Right cardiac atrium (tissue), 5 donors: ENCODE results near the gene ZNF420. TPM values are rescaled to one million over a fixed set of nuclear protein-coding genes. Genes with fewer than 3 reads are reported as not detected.
"Not testable (repeated sequence)": the region's sequence is repeated elsewhere in the genome, so short reads cannot be mapped to it uniquely, and the experiment has no call there.

Experiments used
- ATAC-seq, 2 donors: fragments of 200-7000 bp; cut with Tn5 transposase; one replicate each; pipeline versions ENCODE4 v1.8.0 to v1.9.1; 2020; ENCODE audit warnings: moderate library complexity in 2 of 2, mild to moderate bottlenecking in 1 of 2
- DNase-seq, 3 donors: peaks; one replicate each; pipeline ENCODE4 v3.0.0-alpha.2; 2020
- H3K27ac ChIP-seq: one replicate; pipeline ENCODE4 v1.5.1; 2013; ENCODE audit warnings: mild to moderate bottlenecking, low read length, control low read depth, moderate library complexity
- H3K27me3 ChIP-seq: one replicate; pipeline ENCODE4 v1.6.1; 2013; ENCODE audit not compliant: control insufficient read depth, insufficient read depth
- H3K4me1 ChIP-seq: one replicate; pipeline ENCODE4 v1.6.1; 2013; ENCODE audit warnings: low read length; ENCODE audit not compliant: control insufficient read depth, insufficient read depth
- H3K4me3 ChIP-seq: one replicate; pipeline ENCODE4 v1.5.1; 2013; ENCODE audit warnings: low read length, control low read depth
- H3K9me3 ChIP-seq: one replicate; pipeline ENCODE4 v1.6.1; 2013; ENCODE audit warnings: low read length; ENCODE audit not compliant: control insufficient read depth
- WGBS: extraction: QIAGEN DNeasy Blood & Tissue Kit; methylation state at CpG from one replicate; pipeline ENCODE4 v1.1.7; 2013; 5-methylcytosine and 5-hydroxymethylcytosine counted together
- intact Hi-C, 4 donors: fragments of 100-400 bp; cut with DNase I; formaldehyde crosslinking; loops; one replicate each; pipeline versions ENCODE4 v1.11.0 to v1.14.0; 2022 to 2023
- long read RNA-seq, 4 donors: library from polyadenylated mRNA; unstranded; transcript quantifications; one replicate each; pipeline ENCODE4 v2.0.0, GENCODE V29; 2020 to 2021
- polyA plus RNA-seq: library from polyadenylated mRNA; stranded (reverse); fragments of 200-250 nt; gene quantifications from one replicate; pipeline ENCODE4 v1.2.3, GENCODE V29; 2013
- total RNA-seq, 4 donors: library from RNA; stranded (reverse); fragmentation: NEBNext Ultra II Directional; extraction: Animal tissue kit (Norgen Biotek cat#: 25700); gene quantifications; one replicate each; pipeline ENCODE4 v1.2.1, GENCODE V29; 2021
- donor health status: healthy with polysubstance abuse.
- donor health status: DM: no; HTN: yes; CAD: no.
- donor health status: DM: no; HTN: no; CAD: no.
- donor health status: DM: no; HTN: yes; CAD: no; lungs with severe emphysema.
- donor health status: DM: yes; HTN: yes; CAD: no.

ZNF420 gene
- total RNA-seq: 10 to 100 TPM in 2 of 4 donors, 1 to 10 TPM in 2; 8.7 to 11.9 (median 9.9) TPM
- 4.5 TPM for polyA plus RNA-seq
- long read RNA-seq, donor 1, transcript ZNF420-202 (5 exons, 3,535 nt): major isoform, 5 of 24 reads
- long read RNA-seq, donor 1, partial matches to known transcripts: 0 of 24 reads
- long read RNA-seq, donor 1, other reads (novel, unspliced or antisense): 19 of 24 reads
- long read RNA-seq, donor 2, partial matches to known transcripts: 1 of 8 reads
- long read RNA-seq, donor 2, other reads (novel, unspliced or antisense): 5 of 8 reads
- long read RNA-seq, donor 3, transcript ZNF420-202 (5 exons, 3,535 nt): major isoform, 20 of 45 reads
- long read RNA-seq, donor 3, partial matches to known transcripts: 7 of 45 reads
- long read RNA-seq, donor 3, other reads (novel, unspliced or antisense): 18 of 45 reads
- long read RNA-seq, donor 4, partial matches to known transcripts: 0 of 8 reads
- long read RNA-seq, donor 4, other reads (novel, unspliced or antisense): 6 of 8 reads

DNA sequence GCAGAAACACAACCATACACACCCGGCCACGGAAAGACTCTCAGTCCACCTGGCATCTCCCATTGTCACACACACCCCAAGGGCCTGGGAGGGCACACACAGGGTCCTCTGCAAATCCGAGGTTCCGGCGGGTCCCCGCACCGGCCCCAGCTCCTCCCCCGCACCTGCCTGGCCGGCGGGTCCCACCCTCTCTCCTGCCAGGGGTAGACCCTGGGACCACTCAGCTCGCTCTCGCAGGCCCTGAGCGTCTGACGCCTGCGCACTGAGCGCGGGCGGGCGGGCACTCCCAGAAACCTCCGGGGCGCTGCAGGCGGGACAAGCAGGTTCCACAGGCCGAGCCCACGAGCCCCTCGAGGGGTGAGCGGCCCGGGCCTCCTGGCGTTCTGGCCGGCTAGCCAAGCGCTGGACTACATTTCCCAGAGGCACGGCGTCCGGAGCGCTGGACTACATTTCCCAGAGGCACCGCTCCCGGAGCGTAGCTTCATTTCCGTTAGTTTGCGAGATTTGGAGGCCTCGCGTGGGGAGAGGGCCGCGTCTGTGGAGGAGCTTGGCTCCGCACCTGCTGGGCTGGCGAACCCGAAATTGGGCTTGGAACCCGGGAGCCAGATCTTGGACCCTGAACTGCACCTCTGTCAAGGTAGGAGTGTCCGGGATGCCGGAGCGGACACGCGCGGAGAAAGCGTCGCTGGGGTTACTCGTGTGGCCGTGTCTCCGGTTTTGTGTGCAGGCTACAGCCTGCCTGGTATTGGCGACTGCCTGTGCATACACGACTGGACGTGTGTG lies at the start of gene ZNF420:
Gene ZNF420, plus strand, starts transcription at position 500 of the 783 bp plus-strand sequence. CDS start 10,686 bp downstream, outside the sequence.
- intact Hi-C loops: no loop called here
- peak within 1 kb of the TSS; percentile 69 for H3K4me3 ChIP-seq
- DNase-seq (peak; percentile 95 to 98 (median 97)), ATAC-seq (peak; percentile 99 to 100)
- H3K27me3 ChIP-seq: no peaks in the 10 kb centered on the region
- WGBS: under 1% methylated on average over 61 of the region's 61 CpGs
- no peaks in the 10 kb centered on the region for H3K9me3 ChIP-seq
- peak within 1 kb of the TSS; percentile 54 for H3K27ac ChIP-seq
- H3K4me1 ChIP-seq: peaks cover 3% of the 10 kb centered on the region

- Histone ChIP-seq H3K9me3 (no peaks in the 10 kb centered on the region), H3K4me3 (no peak overlapping the region), H3K4me1 (no peaks in the 10 kb centered on the region), H3K27me3 (no peaks in the 10 kb centered on the region), H3K27ac (no peak overlapping the region)
- DNase-seq: no peak
- no peak for ATAC-seq
- 39% methylated on average over 1 of the region's 1 CpG for whole genome bisulfite sequencing
- intact Hi-C loops: no loop called here
Observed at GRCh38 chr19:37045140-37045539, 33.1 kb upstream of the ZNF420 start.

DNA sequence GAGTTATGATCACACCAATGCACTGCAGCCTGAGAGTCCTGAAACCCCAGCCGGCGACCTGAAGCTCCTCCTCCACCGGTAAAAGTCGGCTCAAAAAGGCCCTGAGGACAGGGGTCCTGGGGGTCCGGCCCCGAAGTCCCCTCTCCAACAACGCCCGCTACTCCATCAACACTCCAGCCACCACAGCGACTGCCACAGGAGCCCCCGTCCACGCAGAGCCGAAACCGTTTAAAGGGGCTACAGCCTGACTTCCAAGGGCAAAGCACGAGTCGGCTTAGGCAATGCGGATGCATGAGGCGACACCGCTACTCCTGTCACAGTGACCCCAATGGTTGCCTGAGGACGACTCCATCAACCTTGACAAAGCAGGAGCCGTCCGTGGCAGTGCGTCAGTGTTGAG lies 22.9 kb upstream of the ZNF420 start:
- H3K9me3 ChIP-seq: no peaks in the 10 kb centered on the region
- no peaks in the 10 kb centered on the region for H3K4me1 ChIP-seq
- DNase-seq (no peak), ATAC-seq (no peak)
- intact Hi-C loops: no loop called here
- 96% methylated on average over 22 of the region's 22 CpGs for WGBS
- H3K27ac ChIP-seq: no peak overlapping the region
- no peak overlapping the region for H3K4me3 ChIP-seq
- no peaks in the 10 kb centered on the region for H3K27me3 ChIP-seq

GRCh38 chr19:37056776-37057175 lies 21.5 kb upstream of the ZNF420 start:
- no peaks in the 10 kb centered on the region for H3K9me3 ChIP-seq
- no peak overlapping the region for H3K4me3 ChIP-seq
- intact Hi-C loops: no loop called here
- H3K27me3 ChIP-seq: no peaks in the 10 kb centered on the region
- H3K4me1 ChIP-seq: no peaks in the 10 kb centered on the region
- ATAC-seq (no peak), DNase-seq (no peak)
- H3K27ac ChIP-seq: no peak overlapping the region
- WGBS: 94% methylated on average over 24 of the region's 24 CpGs

GRCh38 chr19:37059142-37059541 lies 19.1 kb upstream of the ZNF420 start:
- H3K9me3 ChIP-seq: no peaks in the 10 kb centered on the region
- 49% methylated on average over 39 of the region's 39 CpGs for WGBS

GRCh38 chr19:37064886-37065285 lies 13.3 kb upstream of the ZNF420 start:
- H3K27ac ChIP-seq, H3K9me3 ChIP-seq, H3K4me3 ChIP-seq, H3K27me3 ChIP-seq, intact Hi-C loops, DNase-seq, H3K4me1 ChIP-seq, ATAC-seq: not testable (repeated sequence)
- 87% methylated on average over 4 of the region's 4 CpGs for WGBS

More at GRCh38 chr19:37059142-37059541, 19.1 kb upstream of the ZNF420 start:
- H3K4me1 ChIP-seq: no peaks in the 10 kb centered on the region
- intact Hi-C loops: no loop called here
- no peak overlapping the region for H3K4me3 ChIP-seq
- H3K27me3 ChIP-seq: no peaks in the 10 kb centered on the region
- no peak overlapping the region for H3K27ac ChIP-seq
- DNase-seq: peak in 1 of 3 donors; percentile 52
- ATAC-seq: peak in 1 of 2 donors; percentile 18

- Histone ChIP-seq H3K4me1 (no peaks in the 10 kb centered on the region), H3K9me3 (no peaks in the 10 kb centered on the region), H3K4me3 (no peak overlapping the region), H3K27me3 (no peaks in the 10 kb centered on the region), H3K27ac (no peak overlapping the region)
- ATAC-seq (no peak), DNase-seq (no peak)
- intact Hi-C loops: no loop called here
Observed at GRCh38 chr19:37074111-37074510, 4.1 kb upstream of the ZNF420 start.

DNA sequence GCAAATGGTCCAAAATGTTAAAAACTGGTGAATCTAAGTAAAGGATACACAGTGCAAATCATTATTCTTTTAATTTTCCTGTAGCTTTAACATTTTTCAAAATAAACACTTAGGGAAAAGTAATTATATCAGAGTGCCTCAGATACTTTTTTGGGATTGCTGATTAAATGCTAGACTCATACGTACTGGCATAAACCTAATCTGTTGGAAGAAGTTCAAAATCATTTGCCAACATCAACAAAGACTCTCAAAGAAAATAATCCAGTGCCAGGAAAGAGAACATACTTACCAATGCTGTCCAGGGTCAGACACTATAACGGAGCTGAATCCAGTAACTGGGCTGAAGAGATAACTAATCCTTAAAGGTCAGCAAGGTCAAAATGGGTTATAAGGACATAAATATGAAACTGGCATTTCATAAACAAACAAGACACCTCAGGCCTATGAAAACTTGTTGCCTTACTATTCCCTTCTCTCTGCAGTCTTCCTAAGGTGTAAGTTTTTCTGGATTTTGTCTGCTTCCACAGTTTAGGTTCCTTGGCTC lies 3.3 kb upstream of the ZNF420 start:
- Histone ChIP-seq H3K9me3 (no peaks in the 10 kb centered on the region), H3K4me3 (no peak overlapping the region), H3K4me1 (peaks cover 3% of the 10 kb centered on the region), H3K27ac (no peak overlapping the region), H3K27me3 (no peaks in the 10 kb centered on the region)
- intact Hi-C loops: no loop called here
- ATAC-seq: peak in 1 of 2 donors; percentile 28
- DNase-seq: no peak
- 15% methylated on average over 2 of the region's 2 CpGs for WGBS

DNA sequence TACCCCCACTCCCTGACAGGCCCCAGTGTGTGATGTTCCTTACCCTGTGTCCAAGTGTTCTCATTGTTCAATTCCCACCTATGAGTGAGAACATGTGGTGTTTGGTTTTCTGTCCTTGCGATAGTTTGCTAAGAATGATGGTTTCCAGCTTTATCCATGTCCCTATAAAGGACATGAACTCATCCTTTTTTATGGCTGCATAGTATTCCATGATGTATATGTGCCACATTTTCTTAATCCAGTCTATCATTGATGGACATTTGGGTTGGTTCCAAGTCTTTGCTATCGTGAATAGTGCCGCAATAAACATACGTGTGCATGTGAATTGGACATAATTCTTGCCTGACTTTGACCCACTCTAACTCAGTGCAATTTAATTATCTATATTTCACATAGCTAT lies 1.7 kb upstream of the ZNF420 start:
- H3K27me3 ChIP-seq, H3K4me3 ChIP-seq, H3K9me3 ChIP-seq, intact Hi-C loops, DNase-seq, ATAC-seq, H3K4me1 ChIP-seq, H3K27ac ChIP-seq: not testable (repeated sequence)
- 96% methylated on average over 4 of the region's 4 CpGs for WGBS

DNA sequence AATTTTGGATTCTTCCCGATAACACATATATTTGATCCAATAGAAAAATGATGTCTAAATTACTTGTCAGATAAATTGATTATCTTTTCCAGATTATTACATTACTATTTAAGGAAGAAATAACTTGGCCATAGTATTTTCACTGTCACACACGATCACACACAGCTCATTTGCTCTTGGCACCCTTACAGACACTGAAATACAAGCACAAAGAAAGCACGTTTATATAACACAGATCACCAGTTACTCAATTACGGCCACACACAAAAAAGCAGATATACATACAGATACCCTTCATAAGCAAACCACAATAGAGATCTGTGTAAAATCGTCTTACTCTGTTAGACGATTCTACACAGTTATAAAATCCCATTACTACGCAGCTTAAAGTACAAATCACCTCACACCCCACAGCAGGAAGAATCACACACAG lies 716 bp upstream of the ZNF420 start:
- peaks cover 3% of the 10 kb centered on the region for H3K4me1 ChIP-seq
- DNase-seq: no peak
- peak overlapping the region; percentile 69 for H3K4me3 ChIP-seq
- no peak for ATAC-seq
- WGBS: 12% methylated on average over 7 of the region's 7 CpGs
- H3K27ac ChIP-seq: peak overlapping the region; percentile 54
- H3K9me3 ChIP-seq: no peaks in the 10 kb centered on the region
- no peaks in the 10 kb centered on the region for H3K27me3 ChIP-seq
- intact Hi-C loops: no loop called here

DNA sequence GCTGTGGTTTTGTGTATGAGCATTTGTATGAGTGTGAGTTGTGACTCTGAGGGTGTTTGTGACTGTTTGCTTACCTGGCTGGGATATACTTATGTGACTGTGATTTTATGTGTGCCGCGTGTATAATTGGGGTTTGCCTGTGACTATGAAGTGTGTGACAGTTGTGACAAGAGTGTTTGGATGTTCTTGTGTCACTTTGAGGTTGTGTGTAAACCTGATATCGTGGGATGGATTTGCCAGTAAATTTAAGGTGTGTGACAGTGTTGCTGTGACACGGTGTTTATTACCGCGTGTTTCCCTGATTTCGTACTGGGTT lies 442 bp downstream of the ZNF420 start:
- intact Hi-C loops: no loop called here
- DNase-seq (no peak), ATAC-seq (no peak)
- H3K27me3 ChIP-seq: no peaks in the 10 kb centered on the region
- no peaks in the 10 kb centered on the region for H3K9me3 ChIP-seq
- H3K27ac ChIP-seq: peak overlapping the region; percentile 54
- WGBS: under 1% methylated on average over 7 of the region's 7 CpGs
- peaks cover 3% of the 10 kb centered on the region for H3K4me1 ChIP-seq
- H3K4me3 ChIP-seq: peak overlapping the region; percentile 69
